GM18508 (cell line): Measurements from ENCODE around the gene ARHGDIB.

ENCODE experiments used
- ATAC-seq: cut with Tn5 transposase; IDR thresholded peaks from one replicate; pipeline ENCODE4 v1.9.1; 2021; ENCODE audit warnings: moderate number of reproducible peaks; ENCODE audit not compliant: insufficient read depth, unreplicated experiment

The ARHGDIB gene

DNA sequence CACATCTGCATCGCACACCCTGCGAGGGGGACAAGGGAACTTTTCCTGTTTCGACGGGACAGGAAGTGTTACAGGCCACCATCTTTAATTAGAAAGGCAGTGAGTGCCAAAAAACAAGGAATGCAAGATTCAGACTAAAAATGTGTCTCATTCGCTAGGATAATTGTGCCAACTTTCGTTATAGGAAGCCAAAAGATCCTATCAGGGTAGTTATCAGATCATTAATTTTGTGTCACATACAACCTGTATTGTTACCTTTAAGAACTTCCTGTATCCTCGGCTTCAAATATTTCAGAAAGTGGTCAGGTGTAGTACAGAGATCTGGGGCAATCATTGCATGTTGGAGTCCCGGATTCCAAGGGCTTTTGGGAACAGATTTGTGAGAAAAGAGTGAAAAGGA, 56.5 kb downstream of the ARHGDIB start:
- ATAC-seq = no peak

DNA sequence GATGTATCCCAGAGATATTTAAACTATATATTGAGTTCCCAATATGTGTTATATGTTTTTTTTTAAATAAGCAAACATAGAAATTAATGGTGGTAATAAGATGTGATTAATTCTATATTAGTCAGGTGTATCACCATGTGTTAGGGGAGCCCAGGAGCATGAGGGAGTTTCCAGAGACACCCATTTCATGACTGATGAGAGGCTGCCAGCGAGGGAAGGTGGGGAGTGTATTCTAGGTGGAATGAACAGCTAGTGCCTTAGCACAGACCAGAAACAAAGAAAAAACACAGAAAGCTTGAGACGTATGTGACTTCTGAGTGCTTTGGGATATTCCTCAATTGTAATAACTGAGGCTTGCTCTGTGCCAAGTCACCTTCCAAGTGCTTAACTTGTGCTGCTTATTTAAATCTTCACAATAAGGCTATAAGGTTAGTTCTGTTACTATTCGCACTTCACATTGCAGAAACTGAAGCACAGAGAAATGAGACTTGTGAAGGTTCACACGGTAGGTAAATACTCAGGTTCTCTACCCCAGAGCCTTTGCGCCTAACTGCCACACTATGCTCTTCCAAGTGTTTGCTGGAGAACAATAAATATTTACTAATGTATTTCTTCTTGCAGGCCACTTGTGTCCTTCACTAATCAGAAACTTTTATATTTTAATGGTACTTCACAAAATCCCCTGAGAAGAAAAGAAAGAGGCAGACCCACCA, 57.9 kb downstream of the ARHGDIB start:
- ATAC-seq = no peak

DNA sequence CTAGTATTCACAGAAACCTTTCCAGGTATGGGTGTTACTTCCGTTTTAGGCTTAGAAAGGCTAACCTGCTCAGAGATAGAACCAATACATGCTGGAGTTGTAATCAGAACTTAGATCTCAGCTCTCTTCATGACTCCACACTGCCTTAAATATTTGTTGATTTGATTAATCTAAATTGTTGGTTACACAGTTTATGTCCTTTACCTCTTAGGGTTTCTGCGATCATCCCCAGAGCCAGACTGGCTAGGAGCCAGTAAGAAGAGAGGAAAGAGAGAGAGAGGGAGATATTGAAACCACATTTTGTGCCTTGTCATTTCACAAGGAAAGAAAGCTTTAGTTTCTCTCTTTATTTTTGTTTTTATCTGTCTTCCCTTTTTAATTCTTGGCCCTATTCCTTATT, 58.9 kb downstream of the ARHGDIB start:
- no peak for ATAC-seq

DNA sequence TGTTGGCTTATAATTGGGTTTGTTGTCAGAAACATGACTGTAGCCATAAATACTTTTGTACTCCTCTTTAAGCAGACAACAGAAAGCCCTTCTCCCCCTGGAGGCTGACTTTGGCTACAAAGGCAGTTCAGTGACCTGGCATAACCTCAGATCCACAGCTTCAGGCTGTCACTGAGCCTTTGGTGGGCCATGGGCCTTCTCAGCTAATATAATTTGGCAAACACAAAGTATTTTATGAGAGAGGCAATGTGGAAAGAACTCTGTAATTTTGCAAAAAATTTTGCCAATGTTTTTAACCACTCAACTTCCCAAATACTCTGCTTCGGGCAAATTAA, 60.2 kb downstream of the ARHGDIB start:
- ATAC-seq = no peak

DNA sequence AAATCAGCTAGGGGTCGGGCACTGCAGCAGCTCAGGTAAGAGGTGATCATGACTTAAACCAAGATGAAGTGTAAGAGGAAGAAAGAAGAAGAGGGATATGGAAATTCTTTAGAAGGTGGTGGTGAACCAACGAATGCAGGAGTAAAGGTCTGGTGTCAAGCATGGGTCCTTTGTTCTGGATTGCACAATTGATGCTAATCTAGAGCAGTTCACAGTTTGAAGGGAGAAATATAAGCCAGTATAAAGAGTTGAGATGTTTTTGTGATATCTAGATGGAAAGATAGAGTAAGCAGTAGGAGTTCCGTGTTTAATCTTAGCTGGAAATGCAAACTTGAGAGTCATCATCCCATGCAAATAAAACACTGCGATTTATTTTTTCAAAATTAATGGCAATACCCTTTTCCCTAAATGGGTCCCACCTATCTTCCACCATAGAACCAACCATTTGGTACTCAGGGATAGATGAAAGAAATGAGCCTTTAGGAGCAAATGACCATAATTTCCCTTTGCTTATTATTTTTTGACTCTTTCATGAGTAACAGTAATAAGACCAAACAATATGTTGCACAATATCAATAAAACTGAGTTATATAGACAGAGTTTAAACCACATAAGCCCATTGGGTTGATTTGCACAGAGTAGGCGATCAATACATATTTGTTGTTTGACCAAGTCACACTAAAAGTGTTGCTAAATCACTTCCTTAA, 60.7 kb downstream of the ARHGDIB start:
- ATAC-seq = no peak

DNA sequence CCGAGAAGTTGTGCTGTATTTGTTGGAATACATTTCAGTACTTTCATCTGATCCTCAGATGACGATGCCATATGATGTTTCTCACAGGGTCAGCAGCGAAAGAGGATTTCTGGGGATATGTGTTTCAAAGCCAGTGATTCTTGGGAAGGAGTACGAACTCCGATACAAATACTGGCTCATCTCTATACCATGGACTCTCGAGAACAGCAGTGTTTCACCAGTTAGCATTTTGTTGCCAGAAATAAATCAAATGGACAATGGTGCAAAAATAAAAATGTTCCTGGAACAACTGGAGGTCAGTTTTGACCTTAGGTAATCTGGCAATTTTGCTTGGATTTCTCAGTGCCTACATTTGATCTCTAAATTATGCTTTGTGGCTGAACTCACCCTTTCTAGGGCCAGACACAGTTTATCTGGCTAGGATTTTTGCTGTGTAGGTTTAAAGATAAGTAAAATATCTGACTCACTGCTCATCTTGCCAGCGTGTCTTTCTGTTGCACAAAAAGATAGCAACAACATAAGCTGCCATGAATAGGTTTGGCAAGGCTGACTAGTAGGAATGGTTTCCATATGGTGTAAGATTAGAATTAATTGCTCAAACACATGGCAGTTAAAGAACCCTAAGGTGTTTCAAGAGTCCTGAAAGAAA, 64.8 kb downstream of the ARHGDIB start:
- ATAC-seq = no peak

DNA sequence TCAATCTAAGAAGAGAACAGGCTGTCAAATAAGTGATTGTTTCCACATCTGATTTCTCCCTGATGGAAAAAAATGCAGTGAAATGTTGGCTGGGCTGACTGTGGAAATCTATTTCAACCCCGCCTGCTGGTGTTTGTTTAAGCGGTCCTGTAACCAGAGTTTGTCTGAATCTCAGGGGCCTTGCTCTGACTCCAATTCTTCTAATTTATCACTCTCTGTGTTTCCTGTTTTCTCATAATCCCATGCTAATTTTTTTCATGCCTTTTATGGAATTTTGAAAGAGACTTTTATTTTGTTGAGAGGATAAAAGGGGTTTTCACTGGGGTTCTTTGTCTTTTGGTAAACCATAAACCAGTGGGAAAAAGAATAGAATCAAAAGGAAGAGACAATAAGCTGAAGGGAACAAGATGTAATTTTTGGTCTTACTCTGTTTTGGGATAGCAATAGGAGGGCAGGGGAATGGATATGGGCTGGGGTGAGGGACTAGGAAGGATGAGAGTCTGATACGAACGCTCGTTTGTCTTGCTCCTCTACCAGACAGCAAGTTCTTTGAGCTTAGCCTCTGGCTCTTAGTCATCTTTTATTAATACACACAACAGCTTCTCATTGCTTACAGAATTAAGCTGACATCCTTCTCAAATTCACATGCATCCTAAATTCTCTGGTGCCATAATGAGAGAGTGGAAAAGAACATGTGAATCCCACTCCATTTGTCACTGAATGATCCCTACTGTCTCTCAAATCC, 67.7 kb downstream of the ARHGDIB start:
- ATAC-seq = no peak

DNA sequence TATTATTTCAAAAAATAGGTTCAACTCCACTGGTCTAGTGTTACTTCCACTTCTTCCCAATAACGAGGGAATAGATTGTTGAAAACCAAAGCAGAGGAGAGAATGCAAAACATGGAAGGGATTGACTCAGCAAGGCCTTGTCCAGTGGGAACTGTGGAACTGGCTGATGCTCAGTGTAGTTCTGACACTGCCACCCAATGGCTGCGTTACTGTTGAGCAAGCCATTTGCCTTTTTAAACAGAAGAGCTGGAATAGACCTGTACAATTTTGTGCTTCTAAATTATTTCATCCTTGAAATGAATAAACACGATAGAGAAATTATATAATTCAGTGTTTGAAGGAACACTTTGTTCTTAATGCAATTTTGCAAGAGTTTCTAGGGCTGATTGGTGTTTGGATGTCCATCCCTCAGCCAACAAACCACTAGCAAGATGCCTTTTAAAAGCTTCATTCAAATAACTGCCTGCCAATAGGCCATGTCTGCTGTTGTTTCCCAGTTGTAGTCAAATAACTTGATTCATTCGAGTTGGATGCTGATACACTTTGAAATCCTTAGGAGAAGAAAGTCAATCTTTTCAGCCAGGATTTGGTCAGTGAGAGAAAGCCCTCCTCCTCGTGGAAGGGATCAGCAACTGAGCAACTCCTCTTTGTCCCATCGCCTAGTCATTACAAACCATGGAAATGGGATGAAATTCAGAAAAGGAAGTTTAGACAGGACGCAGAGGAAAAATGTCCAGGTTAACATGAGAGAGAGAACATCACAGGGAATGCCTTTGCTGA, 68.5 kb downstream of the ARHGDIB start:
- ATAC-seq = no peak
